OCI-M2 (cell line): ENCODE results near the gene DIS3.
"Not testable (repeated sequence)": the region's sequence is repeated elsewhere in the genome, so short reads cannot be mapped to it uniquely, and the experiment has no call there.

Experiments used
- DNase-seq: peaks from one replicate; lab custom pipeline; 2025; ENCODE audit not compliant: unreplicated experiment; lab: John Stamatoyannopoulos, UW

DIS3 gene

DNA sequence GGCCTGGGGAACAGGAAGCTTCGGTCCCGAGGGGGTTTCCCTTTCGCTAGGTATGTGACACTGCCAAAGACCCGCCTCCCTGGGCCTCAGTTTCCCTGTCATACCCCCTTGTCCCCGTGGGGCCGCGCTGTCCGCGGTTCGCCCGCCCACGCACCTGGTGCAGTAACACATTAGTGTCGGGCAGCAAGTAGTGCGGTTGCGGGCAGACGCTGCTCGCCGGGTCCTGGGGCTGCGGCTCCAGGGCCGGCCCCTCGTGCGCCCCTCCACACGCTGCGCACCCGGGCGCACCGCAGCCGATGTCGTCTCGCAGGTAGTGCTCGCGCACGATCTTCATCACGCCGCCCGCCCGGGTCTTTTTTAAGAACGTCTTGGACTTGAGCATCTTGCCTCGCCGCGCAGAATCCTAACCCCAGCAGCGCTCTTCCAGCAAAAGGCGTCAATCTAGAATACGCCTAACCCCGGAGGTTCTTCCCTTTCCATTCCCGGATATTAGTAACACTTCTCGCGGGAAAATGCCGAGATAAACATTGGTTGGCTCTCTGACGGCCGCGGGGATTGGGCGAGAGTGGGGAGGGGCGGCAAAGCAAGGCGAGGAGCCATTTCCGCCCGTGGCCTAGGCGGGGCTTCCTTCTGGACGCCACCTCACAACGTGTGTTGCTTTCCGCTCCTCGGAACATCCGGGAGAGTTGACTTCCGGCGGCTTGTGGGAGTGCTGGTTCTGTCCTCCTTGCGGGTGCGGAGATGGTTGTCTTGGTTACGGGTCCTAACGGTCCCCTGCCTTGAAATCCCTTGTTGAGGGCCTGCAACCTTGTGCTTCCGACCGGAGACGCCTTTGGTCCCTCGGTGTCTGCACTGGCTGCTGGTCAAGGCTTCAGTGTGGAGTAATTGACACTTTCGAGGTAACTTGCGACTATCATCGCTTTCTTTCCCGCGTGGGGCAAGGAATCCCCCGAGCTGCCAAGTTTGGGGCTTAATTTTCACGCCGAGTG is at the start of gene DIS3, which contains the start of gene PIBF1:
DIS3 (minus strand) TSS at position 450 of the 989 bp plus-strand sequence; CDS start at position 382, 68 bp downstream.
PIBF1 (plus strand) TSS at position 683 of the 989 bp plus-strand sequence. CDS start 1,337 bp downstream, outside the sequence.
- DNase-seq: peak; percentile 41

DNA sequence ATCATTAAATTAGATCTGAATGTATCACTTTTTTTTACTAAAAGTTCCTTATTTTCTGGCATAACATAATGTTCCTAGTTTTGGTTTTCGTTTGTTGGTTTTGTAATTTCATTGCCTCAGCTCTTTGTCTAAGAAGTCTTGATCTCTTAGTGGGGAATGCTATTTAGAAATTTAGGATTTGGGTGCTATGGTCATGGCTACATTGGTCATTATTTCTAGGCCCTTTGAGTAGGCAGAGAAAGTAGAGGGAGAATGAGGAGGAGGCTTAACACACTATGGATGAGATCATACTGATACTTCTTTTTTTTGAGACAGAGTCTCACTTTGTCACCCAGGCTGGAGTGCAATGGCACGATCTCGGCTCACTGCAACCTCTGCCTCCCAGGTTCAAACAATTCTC is 42.0 kb upstream of the DIS3 start:
- DNase-seq: no peak

- no peak for DNase-seq
Observed at GRCh38 chr13:72823081-72823480, 41.4 kb upstream of the DIS3 start.

DNA sequence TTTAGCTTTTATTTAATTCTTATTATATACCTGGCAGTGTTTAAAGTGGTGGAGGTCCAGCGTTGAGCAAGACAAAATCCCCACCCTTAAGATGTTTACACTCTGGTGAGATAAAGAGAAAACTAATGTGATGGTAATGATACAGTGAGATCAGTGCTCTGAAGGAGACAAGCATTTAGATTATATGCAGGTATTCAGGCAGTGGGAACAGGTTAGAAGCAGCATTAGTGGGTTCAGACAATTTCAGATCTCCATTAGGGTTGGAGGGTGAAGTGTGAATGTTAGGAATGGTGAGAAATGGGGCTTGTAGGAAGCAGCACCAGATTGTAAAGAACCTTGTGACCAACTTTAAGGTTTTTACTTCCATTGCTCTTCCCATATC is 39.2 kb upstream of the DIS3 start:
- DNase-seq: no peak

GRCh38 chr13:72820156-72820897 is 38.6 kb upstream of the DIS3 start:
- no peak for DNase-seq

DNA sequence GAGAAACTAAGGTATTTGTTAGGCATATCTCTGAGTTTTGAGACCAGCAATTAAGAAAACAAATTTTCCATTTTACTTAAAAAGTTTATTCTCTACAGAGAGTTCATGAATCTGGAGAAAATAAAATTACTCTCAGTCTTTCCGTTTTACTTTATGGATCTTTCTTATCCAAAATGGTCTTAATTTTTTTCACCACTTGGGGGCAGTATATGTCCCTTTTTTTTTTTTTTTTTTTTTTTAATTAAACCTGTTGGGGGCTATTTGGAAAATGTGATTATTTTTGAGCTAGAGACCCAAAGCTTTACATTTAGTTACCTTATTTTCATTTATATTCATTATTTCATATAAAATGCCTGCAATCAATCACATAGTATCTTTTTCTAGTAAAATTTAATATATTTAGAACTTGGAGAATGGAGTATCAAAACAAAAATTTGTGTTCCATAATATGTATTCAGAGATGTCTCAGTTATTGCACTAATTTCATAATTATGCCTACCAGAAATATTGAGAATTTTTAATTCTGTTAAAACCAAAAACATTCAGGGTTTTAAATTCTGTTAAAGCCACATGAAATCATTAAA is 27.3 kb upstream of the DIS3 start:
- DNase-seq: no peak

DNA sequence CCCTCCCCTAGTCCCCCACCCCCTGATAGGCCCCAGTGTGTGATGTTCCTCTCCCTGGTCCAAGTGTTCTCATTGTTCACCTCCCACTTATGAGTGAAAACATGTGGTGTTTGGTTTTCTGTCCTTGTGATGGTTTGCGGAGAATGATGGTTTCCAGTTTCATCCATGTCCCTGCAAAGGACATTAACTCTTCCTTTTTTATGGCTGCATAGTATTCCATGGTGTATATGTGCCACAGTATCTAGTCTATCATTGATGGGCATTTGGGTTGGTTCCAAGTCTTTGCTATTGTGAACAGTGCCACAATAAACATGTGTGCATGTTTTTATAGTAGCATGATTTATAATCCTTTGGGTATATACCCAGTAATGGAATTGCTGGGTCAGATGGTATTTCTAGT is 24.8 kb upstream of the DIS3 start:
- not testable (repeated sequence) for DNase-seq

DNA sequence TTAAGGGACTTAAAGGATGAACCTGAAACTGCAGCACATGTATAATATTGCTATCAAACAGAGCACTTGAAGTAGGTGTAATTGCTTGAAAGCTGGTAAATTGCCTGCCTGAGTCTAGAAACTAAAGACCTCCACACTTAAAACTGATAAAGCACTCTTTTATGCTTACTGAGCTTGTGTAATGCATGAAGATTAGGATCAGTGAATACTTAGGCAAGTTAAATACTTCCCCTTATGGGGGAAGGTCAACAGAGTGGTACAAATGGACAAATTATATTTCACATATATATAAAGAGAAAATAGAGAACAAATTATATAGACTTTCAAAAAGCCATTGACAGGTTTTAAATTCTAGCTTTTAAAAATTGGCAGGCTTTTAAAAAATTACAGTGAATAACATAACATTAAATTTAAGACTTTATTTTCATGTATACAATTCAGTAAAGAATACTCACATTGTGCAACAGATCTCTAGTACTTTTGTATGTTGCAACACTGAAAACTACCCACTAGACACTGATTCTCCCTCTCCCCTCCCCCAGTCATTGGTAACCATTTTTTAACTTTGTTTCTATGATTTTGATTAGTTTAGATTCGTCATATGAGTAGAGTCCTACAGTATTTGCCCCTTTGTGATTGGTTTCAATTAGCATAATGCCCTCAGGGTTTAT is 24.1 kb upstream of the DIS3 start:
- DNase-seq: no peak

DNA sequence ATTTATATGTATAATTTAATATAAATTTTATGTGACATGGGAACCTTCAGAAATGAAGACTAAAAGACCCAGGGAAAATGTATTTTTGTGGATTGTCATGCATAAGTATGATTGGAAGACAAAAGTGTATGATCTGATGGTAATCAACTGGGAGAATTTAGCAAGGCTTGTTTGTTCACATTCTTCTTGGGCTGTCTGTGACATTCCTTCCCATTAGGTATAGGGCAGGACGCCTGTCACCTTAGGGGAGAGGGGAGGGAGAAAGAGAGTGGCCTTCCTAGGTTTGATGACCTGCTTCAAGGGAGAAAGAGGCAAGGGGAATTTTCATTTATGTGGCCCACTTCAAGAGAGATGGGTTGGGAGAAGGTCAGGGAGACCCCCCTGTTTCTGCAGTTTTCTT is 22.6 kb upstream of the DIS3 start:
- DNase-seq: no peak

- DNase-seq: no peak
Observed at GRCh38 chr13:72798817-72799216, 17.1 kb upstream of the DIS3 start.

DNA sequence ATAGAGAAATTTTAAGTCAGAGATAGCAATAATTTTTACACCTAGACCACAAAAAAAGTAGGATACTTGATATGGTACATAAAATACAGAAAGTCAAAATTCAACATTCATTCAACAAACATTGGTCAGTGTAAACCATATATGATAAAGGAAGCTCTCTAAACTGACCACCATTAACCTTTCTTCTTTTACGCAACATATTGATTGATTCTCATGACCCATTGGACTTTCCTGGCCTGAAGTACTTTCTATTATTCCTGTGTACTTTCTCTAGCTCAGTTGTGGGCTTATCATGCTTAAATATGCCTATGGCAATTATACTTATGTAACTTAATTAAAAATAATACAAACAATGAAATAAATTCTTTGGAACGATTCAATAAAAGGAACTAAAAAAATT is 10.9 kb upstream of the DIS3 start:
- no peak for DNase-seq

DNA sequence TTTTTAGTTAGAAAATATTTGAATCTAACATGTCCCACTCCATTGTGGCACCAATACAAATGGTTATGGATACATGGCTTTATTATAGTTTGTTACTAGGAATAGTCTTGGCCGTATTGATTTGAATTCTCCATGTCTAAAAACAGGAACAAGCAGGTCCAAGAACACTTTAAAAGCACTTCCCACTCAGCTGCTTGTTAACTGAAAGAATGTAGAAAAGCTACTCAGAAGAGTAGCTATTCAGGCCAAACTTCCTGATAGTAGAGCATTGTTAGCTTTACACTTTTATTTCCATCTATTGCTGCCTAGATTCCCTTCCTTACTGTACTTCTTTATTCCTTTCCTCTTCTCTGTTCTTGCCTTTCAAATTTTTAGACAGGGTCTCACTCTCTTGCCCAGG is 7.1 kb upstream of the DIS3 start:
- no peak for DNase-seq

DNA sequence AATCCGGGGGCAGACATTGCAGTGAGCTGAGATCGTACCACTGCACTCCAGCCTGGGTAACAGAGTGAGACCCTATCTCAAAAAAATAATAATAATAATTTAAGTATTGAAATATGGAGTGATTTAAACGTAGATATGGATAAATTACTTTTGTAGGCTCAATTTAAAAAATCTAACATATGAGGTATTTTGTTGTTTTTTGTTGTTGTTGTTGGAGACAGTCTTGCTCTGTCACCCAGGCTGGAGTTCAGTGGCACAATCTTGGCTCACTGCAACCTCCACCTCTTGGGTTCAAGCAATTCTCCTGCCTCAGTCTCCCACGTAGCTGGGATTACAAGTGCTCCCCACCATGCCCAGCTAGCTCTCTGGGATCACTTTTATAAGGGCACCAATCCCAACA is 3.0 kb upstream of the DIS3 start:
- not testable (repeated sequence) for DNase-seq

DNA sequence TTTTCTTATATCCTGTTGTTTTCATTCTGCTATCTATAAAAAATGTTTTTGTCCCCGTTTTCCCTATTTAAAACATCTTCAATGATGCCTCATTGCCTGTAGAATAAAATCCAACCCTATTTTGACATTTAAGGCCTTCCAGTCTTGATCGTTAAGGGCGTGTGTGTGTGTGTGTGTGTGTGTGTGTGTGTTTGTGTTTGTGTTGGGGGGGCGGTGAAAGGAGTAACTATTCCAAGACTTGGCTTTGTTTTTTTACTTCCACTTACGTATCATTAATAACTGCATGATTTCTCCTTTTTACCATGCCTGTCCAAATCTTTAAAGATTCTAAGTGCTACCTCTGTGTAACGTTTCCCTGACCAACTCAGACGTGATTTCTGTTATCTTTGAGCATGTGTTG is 1.0 kb upstream of the DIS3 start:
- DNase-seq: no peak

DNA sequence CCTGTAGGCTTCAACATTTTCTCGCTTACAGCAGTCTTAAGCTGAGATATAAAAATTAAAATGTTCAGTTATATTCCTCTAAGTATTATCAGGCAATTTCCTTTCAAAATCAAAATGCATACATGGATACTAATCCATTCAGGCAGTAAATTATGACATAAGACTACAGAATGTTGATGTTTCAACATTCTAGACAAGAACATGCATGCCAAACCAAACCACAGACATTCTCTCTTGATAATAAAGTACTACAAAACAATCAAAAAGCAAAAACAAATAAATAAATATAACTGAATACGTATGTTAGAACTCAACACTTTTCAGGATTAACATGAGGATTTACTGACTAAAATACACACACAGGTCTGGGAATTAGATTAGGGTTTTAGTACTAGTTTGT is 7.7 kb downstream of the DIS3 start:
- no peak for DNase-seq

DNA sequence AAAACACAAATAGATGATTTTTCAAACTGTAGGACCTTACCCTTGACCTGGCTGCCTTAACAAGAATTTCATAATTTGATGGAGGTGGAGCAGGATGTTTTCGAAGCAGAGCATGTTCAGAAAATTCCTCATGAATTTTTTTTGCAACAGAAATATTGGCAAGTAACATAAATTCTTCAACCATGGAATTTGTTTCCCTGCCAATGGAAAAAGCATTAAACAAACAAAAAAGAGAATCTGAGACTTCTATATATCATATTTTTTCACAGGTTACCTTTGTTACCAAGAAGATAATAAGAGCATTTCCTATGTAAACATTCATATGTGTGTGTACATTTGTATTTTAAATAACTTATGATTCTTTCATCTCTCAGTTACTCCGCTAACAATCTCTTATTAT is 18.3 kb downstream of the DIS3 start:
- no peak for DNase-seq

DNA sequence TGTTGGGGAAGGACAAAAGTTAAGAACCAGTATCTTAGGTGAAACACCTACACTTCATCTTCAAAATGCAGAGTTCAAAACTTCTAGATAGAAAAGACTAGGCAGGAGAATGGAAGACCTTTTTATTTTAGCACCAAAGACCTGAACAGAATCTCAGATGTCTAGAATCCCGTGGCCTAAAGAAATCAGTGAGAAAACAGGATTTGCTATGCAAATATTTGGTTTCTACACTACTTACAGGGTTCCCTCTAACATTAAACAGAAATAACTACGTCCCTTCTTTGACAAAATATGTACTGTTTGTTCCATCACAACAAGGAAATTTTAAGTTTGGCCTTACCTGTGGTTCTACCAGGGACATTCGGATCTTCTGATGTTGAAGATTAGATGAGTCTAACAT is 21.5 kb downstream of the DIS3 start:
- DNase-seq: no peak

- DNase-seq: no peak
Observed at GRCh38 chr13:72757792-72758535, 23.7 kb downstream of the DIS3 start.

GRCh38 chr13:72754111-72754510 is 27.6 kb downstream of the DIS3 start:
- DNase-seq: no peak

GRCh38 chr13:72751220-72751619 is 30.5 kb downstream of the DIS3 start:
- DNase-seq: no peak
